Measurements from ENCODE around the gene CRY1.
"Not testable (repeated sequence)": the region's sequence is repeated elsewhere in the genome, so short reads cannot be mapped to it uniquely, and the experiment has no call there.

Gene CRY1

DNA sequence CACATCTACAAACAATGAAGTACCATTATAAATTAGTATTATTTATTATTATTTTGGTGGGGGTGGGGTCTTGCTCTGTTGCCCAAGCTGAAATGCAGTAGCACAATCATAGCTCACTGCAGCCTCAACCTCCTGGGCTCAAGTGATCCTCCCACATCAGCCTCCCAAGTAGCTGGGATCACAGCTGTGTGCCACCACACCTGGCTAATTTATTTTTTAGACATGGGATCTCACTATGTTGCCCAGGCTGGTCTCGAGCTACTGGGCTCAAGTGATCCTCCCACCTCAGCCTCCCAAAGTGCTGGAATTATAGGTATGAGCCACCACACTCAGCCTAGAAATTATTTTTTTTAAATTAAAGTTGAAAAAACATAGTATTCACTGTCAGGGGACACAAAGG, 15.0 kb upstream of the CRY1 start:
- DNase-seq (ENCODE audit: low read depth): not testable (repeated sequence)

DNA sequence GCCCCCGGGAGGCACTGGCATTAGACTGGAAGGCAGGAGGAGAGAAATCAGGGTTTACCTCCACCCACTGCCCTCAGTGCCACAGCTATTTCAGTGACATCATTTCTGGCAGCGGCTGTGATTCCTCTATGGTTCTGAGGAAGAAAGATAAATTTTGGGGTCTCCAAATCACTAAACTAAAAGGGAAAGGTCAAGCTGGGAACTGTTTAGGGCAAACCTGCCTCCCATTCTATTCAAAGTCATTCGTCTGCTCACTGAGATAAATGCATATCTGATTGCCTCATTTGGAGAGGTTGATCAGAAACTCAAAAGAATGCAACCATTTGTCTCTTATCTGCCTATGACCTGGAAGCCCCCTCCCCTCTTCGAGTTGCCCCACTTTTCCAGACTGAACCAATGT, 14.0 kb upstream of the CRY1 start:
- no peak for DNase-seq (ENCODE audit: low read depth)

DNA sequence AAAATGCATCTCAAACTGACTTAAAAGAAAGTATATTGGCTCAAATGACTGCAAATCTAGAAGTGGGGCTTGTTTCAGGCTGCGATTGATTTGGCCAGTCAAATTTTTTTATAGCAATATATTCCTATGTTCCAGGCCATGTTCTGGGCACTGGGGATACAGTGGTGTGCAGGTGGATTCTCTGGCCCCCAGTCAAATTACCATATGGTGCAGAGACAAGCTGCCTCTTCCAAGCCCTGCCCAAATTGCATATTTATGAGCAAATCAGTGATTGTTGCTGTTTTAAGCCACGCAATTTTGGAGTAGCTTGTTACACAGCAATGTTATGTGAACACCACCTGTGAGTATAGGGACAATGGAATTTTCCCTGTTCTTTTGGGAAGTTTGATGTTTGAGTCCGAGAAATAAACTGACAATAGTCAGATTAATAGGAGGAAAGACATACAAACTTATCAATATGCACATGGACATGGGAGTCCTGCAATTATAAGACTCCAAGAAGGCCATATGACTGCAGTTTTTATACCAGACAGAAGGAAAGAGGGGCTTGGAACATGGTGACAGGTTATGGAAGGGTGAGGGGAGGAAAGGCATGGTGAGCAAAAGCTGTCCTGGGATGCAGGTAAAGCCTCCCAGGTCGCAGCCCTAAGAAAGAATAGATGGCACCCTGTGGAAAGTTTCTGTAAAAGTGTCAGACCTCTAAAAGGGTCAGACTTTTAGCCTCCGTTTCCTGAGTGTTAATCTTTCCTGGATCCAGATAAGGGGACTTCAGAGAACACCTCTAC, 13.1 kb upstream of the CRY1 start:
- DNase-seq (ENCODE audit: low read depth): no peak

DNA sequence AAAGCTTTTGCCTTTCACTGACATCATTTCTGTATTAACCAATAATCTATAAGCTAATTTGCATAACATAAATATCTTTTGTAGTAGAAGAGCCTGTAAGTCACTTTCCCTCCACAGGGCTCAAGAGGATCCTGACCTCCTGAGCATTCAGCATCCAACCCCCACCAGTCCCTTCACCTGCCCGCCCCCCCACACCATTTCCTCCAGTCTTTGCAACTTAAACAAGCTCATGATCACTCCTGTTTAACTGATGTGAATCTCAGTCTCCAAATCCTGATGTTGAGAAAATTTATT, 12.0 kb upstream of the CRY1 start:
- DNase-seq (ENCODE audit: low read depth): no peak

DNA sequence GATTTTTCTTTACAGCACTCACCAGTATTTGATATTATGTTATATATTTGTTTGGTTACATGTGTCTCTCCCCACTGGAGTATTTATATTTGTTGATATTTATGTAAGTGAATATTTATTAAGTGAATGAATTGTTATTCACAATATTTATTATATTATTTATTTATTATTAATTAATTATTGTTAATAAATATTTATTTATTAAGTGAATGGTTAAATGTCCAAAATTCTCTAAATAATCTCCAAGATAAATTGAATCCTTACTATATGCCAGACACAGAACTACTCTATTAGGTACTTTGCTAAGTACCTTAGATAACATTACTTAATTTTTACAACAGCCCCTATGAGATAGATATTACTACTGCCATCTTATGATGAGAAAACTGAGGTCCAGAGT, 10.2 kb upstream of the CRY1 start:
- DNase-seq (ENCODE audit: low read depth): no peak

DNA sequence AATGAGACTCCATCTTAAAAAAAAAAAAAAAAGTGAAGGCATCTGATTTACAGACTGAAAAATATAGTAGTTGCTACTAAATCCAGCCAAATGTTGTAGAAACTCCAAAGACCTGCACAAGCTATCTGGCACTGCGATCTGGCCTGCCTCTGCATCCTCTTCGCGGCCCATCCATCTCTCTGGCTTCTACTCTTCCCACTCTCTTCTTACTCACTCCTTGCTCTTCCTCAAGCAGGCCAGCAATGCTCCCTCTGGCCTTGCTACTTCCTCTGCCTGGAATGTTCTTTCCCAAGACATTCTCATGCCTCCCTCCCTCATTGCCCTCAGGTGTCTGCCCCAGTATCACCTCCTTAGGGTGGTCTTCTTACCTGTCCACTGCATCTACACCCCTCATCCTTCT, 9.7 kb upstream of the CRY1 start:
- DNase-seq (ENCODE audit: low read depth): no peak

DNA sequence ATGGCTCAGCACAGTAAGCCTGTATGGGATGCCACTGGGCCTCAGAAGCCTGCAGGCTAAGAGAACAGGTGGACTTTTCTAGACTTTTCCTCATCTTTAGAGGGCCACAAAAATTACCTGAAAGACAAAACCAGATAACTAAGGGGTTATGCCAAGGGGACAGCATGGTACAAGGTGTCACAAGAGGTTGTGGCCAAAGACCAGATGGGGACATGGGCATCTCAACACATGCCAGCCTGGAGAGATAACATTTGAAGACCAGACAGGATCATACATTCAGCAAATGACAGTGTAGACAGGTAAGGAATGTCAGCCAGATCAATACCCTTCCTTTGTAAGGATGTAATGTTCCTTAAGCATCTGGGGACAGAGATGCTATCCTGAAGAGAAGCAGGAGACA, 8.9 kb upstream of the CRY1 start:
- no peak for DNase-seq (ENCODE audit: low read depth)

DNA sequence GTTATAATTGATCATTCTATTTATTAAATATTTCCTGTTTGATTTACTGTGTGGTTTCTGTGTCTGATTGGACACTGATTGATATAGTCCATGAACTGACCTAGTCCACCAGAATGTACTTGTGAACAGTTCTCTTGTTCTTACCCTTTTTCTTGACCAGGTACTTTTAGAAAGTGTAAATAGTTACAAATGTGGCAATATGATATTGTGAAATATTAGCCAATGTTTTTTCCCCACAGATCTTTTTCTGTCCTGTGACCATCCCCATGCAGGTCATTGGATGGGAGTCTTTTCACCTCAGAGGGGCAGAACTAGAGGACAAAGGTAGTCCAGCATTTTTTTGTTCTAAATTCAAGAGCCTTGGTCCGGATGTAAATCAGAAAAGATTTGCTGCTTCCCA, 8.3 kb upstream of the CRY1 start:
- no peak for DNase-seq (ENCODE audit: low read depth)

DNA sequence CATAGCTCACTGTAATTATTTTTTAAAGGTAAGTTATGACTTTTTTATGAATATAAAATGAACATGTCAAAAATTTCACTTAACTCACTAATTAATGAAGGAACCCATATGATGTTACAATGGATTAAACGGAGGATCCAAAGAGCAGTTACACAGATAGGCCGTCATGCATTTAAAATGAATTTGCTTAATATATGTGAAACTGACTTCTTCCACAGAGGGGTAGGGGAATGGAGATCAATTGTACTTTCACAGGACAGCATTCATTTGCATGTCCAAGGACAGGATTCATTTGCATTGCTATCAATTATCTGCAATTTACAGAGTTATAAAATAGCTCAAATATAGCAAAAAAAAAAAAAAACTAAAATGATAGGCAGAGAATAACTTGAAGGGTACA, 6.6 kb upstream of the CRY1 start:
- DNase-seq (ENCODE audit: low read depth): no peak

DNA sequence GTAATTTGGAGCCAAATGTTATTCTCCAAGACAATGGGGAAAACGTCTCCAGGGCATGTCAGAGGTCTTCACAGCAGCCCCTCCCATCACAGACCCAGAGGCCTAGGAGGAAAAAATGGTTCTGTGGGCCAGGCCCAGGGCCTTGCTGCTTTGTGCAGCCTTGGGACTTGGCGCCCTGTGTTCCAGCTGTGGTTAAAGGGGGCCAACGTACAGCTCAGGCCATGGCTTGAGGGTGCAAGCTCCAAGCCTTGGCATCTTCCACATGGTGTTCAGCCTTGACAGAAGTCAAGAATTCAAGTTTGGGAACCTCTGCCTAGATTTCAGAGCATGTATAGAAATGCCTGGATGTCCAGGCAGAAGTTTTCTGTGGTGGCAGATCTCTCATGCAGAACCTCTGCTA, 3.2 kb upstream of the CRY1 start:
- DNase-seq (ENCODE audit: low read depth): no peak

DNA sequence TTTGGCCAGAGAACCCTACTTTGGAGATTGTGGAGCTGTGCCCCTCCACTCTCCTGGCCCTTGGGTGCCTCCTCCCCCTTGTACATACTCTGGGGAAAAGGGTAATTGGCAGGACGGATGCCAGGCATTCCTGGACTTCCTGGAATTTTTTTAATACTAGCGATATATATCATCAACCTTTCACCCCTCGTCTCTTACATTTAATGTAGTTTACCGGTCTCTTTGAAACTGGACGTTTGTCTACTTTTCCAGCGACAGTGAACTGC, 767 bp upstream of the CRY1 start:
- no peak for DNase-seq (ENCODE audit: low read depth)

DNA sequence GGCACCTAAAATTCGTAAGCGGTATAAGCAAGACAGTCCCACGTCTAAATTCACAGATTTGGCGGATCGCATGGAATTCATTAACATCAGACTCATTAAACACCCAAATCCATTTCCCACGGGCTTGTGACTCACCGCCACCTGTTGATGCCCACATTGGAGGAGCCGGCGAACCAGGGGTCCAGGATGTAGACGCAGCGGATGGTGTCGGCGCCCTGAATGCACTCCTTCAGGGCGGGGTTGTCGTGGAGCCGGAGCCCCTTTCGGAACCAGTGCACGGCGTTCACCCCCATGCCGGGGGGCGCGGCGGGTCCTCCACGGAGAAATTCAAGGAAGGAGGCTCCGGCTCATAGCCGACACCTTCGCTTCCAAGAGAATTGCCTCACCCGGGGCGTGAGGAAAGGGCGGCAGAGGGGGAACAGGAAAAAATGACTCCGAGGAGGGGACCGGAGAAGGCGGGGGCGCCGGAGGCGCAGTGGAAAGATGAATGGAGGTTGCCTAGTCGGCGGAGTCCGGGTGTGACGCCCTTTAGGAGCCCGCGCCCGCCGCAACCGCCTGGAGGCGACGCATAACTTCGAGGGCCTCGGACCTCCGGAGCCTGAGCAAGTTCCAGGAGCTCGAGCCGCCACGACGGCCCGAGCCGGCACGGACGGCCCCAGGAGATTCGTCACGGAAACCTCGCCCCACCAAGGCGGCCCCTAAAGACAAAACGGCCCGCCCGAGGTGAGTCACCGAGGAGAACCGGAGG, 506 bp downstream of the CRY1 start:
- peak; percentile 39 for DNase-seq (ENCODE audit: low read depth)

DNA sequence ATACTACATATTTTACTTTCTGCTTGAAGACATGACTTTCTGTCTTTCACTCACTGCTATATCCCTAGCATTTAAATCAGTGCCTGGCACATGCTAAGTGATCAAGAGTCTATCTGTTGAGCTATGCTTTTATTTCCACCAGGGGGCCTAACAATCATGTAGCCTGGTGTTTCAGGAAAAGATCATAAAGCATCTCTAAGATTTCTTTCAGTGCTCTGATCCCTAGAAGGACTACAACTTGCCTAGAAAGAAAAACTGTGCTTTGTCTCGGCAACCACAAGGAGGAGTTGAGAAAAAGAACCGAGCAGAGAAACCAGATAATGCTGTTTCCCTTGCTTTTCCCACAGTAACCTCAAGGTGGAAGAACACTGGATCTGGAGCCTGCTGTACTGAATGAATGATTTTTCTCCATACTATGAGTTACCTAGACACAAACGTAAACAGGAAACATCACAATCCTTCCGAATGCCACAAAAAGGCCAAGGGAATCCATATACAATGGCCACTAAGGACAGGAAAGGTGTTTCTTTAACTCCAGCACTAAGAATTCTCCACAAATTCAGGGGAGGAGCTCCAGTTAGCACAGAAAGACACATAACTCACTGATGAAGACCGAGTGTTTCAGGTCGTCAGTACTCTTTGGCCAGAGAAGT, 1.2 kb downstream of the CRY1 start:
- DNase-seq (ENCODE audit: low read depth): no peak

DNA sequence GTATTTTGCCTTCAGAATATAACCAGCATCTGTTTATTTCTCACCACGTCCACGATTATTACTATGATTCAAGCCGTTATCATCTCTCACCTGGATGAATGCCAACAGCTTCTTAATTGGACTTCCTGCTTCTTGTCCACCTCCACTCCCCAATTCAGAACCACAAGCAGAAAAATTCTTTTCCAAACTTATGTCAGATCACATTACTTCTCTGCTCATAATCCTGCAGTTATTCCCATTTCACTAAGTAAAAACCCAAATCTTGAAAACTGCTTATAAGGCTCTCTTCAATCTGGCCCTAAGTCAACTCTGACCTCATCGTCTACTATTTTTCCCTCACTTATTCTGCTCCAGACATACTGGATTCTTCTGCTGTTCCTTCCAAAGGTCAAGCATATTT, 2.0 kb downstream of the CRY1 start:
- no peak for DNase-seq (ENCODE audit: low read depth)

DNA sequence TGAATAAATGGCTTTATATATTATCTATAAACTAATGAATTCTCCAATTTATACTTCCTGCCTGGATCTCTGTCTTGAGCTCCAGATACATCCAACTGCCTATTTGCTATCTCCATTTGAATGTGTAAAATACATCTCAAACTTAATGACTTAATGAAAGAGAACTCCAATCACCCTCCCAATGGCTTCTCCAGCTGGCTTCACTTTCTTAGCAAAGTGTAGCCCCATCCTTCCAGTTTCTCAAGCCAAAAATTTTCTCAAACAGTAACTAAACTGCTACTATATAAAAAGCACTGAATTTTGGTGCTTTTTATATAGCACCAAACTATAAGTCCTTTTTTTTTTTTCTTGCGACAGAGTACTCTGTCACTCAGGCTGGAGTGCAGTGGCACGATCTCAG, 2.6 kb downstream of the CRY1 start:
- no peak for DNase-seq (ENCODE audit: low read depth)

DNA sequence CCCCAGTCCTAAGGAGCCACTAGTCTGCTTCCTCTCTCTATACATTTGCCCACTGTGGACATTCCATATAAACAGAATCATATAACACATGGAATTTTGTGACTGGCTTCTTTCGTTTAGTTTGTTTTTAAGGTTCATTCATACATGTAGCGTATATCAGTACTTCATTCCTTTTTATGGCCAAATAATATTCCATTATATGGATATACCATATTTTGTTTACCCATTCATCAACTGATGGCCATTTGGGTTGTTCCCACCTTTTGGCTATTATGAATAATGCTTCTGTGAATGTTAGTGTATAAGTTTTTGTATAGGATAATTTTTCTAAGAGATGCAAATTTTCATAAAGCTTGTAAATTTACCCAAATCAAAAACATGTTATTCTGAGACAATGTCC, 4.4 kb downstream of the CRY1 start:
- no peak for DNase-seq (ENCODE audit: low read depth)

DNA sequence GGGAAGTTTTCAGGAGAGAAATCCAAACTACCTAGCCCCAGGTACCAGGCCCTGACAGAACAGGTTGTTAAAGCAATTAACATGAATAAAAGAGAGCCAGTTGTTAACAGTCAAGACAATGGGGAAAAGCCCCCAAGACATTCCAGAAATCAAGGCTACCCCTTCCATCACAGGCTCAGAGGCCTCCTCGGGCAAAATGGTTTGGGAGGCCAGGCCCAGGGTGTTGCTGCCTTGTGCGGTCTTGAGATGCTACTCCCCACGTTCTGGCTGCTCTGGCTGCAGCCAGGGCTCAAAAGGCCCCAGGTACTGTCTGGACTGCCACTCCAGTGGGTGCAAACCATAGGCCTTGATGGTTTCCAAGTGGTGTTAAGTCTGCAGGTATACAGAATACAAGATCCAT, 7.0 kb downstream of the CRY1 start:
- DNase-seq (ENCODE audit: low read depth): no peak

DNA sequence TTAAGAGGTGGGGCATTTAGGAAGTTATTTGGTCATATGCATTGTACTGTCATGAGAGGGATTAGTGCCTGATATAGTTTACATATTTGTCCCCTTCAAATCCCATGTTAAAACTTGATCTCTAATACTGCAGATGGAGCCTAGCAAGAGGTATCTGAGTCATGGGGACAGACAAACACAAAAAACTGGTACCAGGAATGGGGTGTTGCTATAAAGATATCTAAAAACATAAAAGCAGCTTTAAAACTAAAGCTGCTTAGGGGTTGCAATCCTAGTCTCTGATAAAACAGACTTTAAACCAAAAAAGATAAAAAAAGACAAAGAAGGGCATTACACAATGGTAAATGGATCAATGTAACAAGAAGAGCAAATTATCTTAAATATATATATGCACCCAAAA, 11.6 kb downstream of the CRY1 start:
- no peak for DNase-seq (ENCODE audit: low read depth)

DNA sequence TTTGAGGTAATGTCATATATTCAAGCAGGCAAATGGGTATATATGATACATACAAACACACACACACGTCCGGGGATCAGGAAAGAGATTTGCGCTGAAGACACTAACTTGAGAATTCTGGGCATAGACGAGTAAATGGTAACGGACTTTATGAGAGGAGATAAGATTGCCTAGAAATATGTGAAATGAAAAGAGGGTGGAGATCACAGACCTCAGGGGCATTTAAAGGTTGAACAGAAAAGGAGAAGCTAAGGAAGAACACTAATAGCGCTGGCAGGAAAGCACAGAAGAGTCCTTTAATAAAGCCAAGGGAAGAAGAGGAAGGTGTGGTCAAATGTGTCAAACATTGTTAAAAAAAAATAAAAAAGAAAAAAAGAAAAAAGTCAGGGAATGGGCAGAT, 13.1 kb downstream of the CRY1 start:
- no peak for DNase-seq (ENCODE audit: low read depth)

DNA sequence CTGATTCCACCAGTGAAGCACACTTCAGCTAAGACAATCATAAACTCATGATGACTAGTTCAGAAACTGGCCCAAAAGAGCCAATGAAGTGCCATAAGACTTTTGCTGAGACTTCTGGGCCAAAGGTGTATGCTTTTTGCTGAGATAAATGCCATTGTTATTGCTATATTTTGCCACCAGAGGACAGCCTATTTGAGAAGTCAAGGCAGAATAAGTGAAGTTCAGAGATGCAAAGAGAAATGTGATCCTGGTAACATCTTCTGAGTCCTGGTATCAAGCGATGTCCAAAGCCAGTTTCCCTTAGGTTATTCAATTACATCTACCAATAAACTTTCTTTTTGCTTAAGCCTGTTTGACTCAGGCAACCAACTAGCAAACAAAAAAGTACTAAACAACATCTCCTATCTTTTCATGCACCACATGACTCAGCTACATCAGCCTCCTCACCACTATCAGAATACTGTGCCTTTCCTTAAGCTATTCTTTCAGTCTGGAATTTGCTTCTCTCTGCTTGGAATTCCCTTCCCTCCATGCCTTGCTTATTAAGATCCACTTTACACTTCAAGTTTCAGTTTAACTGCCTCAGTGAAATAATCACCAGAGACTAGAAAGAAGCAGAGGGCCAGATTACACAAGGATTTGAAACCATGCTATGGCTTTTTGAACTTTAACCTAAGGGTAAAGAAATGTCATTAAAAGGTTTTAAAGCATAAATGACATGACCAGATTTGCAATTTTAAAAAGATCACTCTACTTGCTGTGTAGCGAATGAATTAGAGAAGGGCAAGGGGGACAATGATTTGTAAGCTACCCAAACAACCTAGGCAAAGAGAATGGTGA, 14.0 kb downstream of the CRY1 start:
- no peak for DNase-seq (ENCODE audit: low read depth)

DNA sequence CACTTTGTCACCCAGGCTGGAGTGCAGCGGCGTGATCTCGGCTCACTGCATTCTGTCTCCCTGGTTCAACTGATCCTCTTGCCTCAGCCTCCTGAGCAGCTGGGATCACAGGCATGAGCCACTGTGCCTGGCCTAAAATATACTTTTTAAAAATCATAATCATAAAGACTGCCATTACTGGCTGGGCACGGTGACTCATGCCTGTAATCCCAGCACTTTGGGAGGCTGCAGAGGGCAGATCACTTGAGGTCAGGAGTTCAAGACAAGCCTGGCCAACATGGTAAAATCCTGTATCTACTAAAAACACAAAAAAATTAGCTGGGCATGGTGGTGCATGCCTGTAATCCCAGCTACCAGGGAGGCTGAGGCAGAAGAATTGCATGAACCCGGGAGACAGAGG, 20.1 kb downstream of the CRY1 start:
- not testable (repeated sequence) for DNase-seq (ENCODE audit: low read depth)

DNA sequence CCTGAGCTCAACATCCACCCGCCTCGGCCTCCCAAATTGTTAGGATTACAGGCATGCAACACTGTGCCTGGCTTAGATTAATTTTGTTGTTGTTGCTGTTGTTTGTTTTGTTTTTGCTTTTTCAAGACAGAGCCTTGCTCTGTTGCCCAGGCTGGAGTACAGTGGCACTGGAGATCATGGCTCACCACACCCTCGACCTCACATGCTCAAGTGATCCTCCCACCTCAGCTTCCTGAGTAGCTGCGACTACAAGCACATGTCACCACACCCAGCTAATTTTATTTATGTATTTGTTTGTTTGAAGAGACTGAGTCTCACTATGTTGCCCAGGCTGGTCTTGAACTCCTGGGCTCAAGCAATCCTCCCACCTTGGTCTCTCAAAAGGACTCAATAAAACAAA, 26.7 kb downstream of the CRY1 start:
- DNase-seq (ENCODE audit: low read depth): no peak

DNA sequence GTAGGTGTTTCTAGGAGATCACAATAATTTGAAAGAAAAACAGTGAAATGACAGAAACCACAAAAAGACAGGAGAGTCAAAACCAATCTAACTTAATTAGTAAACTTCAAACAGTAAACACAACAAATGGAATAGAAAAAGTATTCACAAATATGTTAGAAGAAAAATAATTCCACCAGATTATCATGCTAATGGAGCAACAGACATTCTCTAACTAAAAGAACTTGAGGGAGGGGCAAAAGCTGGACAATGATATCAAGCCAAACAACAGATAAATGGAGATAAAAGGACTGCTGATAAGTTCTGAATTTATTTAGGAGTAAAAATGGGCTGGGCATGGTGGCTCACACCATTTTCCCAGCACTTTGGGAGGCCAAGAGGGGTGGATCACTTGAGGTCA, 28.7 kb downstream of the CRY1 start:
- no peak for DNase-seq (ENCODE audit: low read depth)

Data from activated T-helper 1 cell treated with Interleukin-2 at 50 U/mL for 16 hours (primary cell).